Measurements from ENCODE around the gene TM4SF18.

TM4SF18 gene

DNA sequence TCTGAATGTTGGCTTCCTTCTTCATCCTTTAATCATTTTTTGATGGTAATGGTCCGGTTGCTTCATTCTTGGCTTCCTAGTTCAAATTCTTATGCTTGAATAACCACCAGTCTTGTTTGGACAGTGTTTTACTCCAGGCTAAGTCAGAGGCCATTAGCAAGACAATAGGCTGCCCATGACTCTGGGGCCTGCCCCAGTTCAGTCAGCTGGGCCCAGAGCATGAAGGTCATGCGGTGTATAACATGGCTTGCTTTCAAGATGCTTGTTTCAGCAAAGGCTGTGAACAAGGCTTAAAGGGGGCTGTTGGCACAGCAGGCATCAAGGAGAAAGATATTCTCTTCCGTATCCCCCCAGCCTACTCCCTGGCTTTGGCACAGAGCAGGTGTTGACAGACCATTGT is 13.7 kb downstream of the TM4SF18 start:
- ChIA-PET CTCF (interaction anchor here (0.9 to 1.3 kb wide), 2 partner anchors 11 to 21 kb away, joined by 3 to 5 read pairs; no protein-coding TSS in a partner anchor), POLR2A (no interaction called here)
- DNase-seq (ENCODE audit: extremely low spot score) = no peak
- TF ChIP-seq, protein P1, sequence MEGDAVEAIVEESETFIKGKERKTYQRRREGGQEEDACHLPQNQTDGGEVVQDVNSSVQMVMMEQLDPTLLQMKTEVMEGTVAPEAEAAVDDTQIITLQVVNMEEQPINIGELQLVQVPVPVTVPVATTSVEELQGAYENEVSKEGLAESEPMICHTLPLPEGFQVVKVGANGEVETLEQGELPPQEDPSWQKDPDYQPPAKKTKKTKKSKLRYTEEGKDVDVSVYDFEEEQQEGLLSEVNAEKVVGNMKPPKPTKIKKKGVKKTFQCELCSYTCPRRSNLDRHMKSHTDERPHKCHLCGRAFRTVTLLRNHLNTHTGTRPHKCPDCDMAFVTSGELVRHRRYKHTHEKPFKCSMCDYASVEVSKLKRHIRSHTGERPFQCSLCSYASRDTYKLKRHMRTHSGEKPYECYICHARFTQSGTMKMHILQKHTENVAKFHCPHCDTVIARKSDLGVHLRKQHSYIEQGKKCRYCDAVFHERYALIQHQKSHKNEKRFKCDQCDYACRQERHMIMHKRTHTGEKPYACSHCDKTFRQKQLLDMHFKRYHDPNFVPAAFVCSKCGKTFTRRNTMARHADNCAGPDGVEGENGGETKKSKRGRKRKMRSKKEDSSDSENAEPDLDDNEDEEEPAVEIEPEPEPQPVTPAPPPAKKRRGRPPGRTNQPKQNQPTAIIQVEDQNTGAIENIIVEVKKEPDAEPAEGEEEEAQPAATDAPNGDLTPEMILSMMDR (IDR thresholded peaks at IDR 0.05; ENCODE audit: control extremely low read depth, extremely low read depth, low read depth, missing control alignments) = no peak

DNA sequence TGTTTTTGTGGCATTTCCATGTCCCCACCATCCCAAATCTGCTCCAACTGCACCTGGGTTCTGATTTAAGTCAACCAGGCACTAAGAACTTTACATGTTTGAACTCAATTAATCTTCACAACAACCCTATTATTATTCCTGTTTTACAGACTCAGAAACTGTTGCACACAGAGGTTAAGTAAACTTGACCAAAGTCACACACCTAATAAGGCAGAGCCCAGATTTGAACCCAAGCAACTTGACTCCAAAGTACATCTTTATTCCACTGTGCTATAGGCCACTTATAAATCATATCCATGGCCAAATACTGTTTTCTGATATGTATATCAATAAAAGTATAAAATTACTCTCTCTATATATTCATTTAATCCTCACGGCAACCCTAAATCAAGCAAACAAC is 16.4 kb downstream of the TM4SF18 start:
- ChIA-PET CTCF (interaction anchor here (0.8 kb wide), 1 partner anchor 9 kb away, joined by 3 read pairs; no protein-coding TSS in a partner anchor), POLR2A (no interaction called here)
- TF ChIP-seq, protein P1 (IDR thresholded peaks at IDR 0.05; ENCODE audit: control extremely low read depth, extremely low read depth, low read depth, missing control alignments) = no peak
- no peak for DNase-seq (ENCODE audit: extremely low spot score)

DNA sequence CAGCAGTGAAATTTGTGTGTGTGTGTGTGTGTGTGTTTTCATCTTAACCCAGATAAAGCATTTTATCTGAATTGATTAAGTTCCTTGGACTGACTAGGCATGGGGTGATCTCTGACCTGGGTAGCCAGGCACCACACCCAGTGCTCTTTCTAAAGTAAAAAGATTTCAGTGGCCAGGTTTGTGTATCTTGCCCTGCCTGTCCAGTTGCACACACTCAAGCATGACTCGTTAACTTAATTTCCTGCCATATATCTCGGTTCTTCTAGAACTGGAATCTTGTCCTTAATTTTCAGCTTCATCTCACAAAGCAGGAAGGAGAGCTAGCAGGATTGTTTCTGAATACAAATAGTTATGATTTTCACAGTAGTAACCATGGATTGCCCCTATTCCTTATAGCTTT is 17.0 kb downstream of the TM4SF18 start:
- TF ChIP-seq, protein P1 (IDR thresholded peaks at IDR 0.05; ENCODE audit: control extremely low read depth, extremely low read depth, low read depth, missing control alignments) = no peak
- CTCF ChIA-PET = interaction anchor here (0.8 kb wide), 1 partner anchor 9 kb away, joined by 3 read pairs; no protein-coding TSS in a partner anchor
- DNase-seq (ENCODE audit: extremely low spot score) = no peak
- POLR2A ChIA-PET = no interaction called here

DNA sequence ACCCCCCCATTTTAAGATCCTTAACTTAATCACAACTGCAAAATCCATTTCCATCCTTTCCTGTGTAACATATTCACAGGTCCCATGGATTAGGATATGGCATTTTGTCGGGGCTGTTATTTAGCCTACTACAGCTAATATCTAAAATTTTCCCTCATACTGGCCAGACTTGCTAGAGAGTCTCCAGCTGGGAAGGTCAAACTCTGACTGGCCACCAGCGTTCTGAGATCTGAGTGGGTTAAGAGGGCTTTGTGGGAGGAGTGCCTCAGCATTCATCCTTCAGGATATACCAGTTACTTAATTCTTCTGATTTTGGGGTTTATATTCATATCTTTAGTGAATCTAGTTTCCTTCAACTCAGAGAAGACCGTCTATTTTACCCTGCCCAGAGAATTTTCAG is 17.7 kb downstream of the TM4SF18 start:
- ChIA-PET POLR2A (no interaction called here), CTCF (no interaction called here)
- TF ChIP-seq, protein P1 (IDR thresholded peaks at IDR 0.05; ENCODE audit: control extremely low read depth, extremely low read depth, low read depth, missing control alignments) = no peak
- no peak for DNase-seq (ENCODE audit: extremely low spot score)

DNA sequence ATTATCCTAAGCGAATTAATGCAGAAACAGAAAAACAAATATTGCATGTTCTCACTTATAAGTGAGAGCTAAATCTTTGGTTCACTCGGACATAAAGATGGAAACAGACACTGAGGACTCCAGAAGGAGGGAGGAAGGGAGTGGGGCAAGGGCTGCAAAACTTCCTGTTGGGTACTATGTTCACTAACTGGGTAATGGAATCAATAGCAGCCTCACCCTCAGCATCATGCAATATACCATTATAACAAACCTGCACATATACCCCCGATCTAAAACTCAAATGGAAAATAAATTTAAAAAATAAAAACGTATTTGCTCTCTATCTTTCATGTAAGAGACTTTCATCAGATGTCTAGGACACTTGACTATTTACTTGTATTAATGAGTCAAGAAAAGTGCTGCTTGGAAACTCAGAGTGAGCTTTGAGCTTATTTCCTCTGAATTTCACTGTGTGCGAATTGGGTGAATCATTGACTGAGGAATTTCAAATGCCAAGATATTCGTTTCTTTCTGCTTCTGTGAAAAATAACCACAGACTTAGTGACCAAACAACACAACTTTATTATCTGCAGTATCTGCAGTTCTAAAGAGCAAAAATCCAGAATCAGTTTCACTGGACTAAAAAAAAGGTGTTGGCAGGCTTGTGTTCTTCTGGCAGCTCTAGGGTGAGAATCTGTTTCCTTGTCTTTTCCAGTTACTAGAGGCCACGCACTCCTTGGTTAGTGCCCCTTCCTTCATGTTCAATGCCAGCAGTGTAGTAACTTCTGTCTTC is 18.4 kb downstream of the TM4SF18 start:
- ChIA-PET POLR2A (no interaction called here), CTCF (no interaction called here)
- no peak for DNase-seq (ENCODE audit: extremely low spot score)
- TF ChIP-seq, protein P1 (IDR thresholded peaks at IDR 0.05; ENCODE audit: control extremely low read depth, extremely low read depth, low read depth, missing control alignments) = no peak

DNA sequence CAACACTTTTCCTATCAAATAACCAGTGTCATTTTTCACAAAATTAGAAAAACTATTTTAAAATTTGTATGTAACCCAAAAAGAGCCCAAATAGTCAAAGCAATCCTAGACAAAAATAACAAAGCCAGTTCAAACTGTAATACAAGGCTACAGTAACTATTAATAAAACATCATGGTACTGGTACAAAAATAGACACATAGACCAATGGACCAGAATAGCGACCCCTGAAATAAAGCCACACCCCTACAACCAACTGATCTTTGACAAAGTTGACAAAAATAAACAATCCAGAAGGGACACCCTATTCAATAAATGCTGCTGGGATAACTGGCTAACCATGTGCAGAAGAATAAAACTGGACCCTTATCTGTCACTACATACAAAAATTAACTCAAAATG is 19.9 kb downstream of the TM4SF18 start:
- ChIA-PET POLR2A (no interaction called here), CTCF (no interaction called here)
- no peak for DNase-seq (ENCODE audit: extremely low spot score)
- TF ChIP-seq, protein P1 (IDR thresholded peaks at IDR 0.05; ENCODE audit: control extremely low read depth, extremely low read depth, low read depth, missing control alignments) = no peak
